Loucy (cell line): ENCODE measurements around the gene VSTM2L.

Experiments
- CTCF ChIP-seq: fragments of 200-600 bp; sonication (generic); conservative IDR thresholded peaks from 2 replicates; pipeline ENCODE4 v1.5.1; 2014; ENCODE audit warnings: mild to moderate bottlenecking, antibody characterized with exemption, low read length
- EZH2phosphoT487 ChIP-seq: fragments of 200-600 bp; IDR thresholded peaks from 2 replicates; pipeline ENCODE4 v1.6.1; 2018; ENCODE audit warnings: antibody characterized with exemption, mild to moderate bottlenecking, moderate library complexity, borderline replicate concordance

- no peak for TF ChIP-seq CTCF
- TF ChIP-seq EZH2phosphoT487, result no peak
Measured at GRCh38 chr20:37943033-37943432, 40.1 kb downstream of the VSTM2L start.
